Stimulated activated CD4-positive, alpha-beta T cell treated with anti-CD3 and anti-CD28 coated beads, Interleukin-1b, Interleukin-23, amount 100 ng/mL, for 1 hour (primary cell): Measurements from ENCODE around the gene RGS3.

Source experiments
- DNase-seq, 2 donors: peaks; one replicate each; pipeline ENCODE4 v3.0.0-alpha.2; 2020; ENCODE audit warnings: low read depth in 2 of 2

The RGS3 gene

GRCh38 chr9:113618836-113619490 lies 155.4 kb downstream of the RGS3 start:
- DNase-seq: no peak

DNA sequence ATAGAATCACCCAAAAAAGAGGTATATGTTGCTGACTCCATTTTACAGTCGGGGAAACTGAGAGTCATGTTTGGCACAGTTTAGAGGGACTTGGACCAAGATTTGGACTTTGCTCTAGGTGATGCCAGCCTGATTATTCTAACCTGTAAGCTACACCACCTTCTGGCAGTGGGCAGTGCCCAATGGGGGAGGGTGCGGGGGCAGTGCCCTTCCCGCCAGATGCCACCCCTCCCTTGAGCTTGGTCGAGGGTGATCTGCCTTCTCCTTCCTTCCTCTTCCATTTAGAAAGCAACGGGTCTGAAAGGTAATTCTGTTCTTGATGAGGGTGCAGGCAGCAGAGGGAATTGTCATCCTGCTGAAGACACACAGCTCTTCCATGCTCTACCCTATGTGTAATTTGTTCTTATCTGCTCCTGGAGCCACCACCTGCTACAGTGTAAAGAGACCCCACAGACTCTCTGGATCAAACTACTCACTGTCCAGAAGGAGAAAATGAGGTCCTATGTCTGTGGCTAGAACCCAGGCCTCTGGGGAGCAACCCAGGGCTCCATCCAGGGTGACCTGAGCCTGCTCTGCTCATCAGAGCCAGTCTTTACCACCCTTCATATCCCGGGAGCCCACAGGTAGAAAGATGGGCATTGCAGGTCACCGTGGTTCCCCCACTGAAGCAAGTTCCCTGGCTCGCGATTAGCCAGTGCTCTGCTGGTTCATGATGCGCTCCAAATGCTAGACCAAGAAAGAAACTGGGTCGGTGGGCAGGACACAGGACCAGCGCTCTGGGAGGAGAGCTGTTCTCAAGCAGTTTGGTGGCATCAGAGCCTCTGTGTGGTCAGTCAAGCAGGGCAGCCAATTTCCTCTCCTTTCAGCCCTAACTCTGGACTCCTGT lies 156.2 kb downstream of the RGS3 start:
- DNase-seq: no peak

DNA sequence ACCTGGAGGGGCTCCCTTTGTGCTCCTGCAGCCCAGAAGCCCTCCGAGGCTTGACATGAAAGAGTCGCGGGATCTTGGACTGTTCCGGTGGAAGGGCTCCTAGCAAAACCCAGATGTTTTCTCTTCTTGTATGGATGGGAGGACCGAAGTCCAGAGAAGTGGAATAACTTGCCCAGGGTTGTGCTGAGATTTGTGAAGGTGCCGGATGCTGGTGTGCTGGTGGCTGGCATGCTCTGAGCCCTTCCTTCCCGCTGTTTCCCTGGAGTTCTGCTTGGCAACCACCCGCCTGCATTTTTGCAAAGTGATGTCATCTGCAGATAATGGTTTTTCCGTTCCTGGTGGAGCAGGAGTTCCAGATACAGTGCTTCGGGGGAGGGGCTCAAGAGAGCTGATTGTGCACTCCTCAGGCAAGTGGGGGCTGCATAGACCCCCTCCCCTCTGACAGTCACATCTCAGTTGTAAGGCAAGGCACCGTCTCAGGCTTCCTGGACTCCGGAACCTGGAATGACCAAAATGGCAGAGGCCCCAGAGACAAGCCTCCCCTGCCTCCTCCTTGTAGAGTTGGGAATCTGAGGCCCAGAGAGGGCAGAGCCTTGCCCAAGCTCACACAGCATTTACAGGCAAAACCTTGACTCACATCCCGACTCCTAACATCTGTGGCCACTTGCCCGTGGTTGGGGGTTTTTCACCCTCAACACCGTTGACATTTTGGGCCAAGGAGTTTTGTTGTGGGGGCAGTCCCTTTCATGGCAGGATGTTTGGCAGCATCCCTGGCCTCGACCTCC lies 157.0 kb downstream of the RGS3 start:
- no peak for DNase-seq

DNA sequence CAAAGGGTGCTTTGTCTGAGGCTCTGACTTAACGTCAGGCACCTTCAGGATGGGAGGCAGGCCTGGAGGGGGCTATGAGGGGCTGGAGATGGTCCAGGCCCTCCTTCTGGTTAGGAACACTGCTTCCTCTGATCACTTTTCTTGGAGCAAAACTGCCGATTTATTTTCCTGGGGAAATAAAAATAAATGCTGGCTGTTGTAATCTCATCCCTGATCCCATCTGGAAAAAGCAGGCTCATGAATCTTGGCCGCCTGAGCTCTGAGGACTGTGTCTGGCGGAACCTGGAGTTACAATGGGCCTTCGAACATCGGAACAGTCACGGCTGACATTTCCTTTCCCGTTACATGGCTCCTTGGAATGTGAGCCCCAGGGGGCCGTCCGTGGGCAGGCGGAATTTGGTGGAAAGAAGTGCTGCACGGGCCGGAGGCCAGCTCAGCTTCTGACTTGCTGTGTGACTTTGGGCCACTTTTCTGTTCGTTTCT lies 157.8 kb downstream of the RGS3 start:
- DNase-seq: no peak

DNA sequence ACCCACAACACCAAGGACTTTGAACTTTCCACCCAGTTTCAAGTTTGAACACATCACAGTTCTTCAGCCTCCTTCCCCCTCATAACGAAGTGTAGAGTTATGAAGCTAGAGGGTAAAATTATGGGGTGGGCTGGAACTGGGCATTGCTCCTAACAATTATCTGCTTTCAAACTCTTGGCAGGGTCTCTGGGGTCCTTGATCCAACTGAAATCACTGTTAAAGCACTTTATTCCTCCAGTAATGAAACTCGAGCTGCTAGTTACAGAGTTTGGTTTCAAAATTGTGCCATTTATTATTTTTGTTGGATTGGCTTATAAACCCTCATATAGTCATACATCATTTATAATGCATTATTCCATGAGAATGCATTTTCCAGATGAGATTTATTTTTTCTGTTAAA lies 158.5 kb downstream of the RGS3 start:
- no peak for DNase-seq

- peak in 1 of 2 donors; percentile 17 for DNase-seq
These were observed 159.3 kb downstream of the RGS3 start for GRCh38 chr9:113622600-113623400.

DNA sequence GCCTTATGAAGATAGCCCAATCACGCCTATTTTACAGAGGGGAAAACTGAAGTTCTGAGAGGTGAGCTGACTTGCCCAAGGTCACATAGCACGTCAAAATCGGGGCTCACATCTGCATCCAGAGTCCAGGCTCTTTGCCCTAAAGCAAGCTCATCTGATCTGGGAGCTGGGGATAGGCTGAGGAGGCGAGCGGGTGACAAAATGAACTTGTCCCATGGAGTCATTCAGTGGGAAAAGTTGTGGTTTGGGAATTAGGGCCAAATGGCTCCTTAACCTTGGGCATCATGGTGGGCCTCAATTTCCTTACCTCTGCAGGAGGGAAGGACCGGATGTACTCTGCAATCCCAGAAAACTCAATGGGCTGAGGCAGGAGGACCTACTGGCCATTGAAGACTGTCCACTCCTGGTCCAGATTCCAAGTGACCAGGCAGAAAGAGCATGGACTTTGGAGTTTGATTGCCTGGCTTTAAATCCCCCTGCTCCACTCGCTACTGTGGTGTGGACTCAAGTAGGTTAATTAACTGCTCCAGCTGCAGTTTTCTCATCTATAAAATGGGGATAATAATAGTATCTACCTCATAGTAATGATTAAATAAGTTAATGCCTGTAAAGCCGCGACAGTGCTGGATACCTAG lies 160.4 kb downstream of the RGS3 start:
- DNase-seq: no peak

DNA sequence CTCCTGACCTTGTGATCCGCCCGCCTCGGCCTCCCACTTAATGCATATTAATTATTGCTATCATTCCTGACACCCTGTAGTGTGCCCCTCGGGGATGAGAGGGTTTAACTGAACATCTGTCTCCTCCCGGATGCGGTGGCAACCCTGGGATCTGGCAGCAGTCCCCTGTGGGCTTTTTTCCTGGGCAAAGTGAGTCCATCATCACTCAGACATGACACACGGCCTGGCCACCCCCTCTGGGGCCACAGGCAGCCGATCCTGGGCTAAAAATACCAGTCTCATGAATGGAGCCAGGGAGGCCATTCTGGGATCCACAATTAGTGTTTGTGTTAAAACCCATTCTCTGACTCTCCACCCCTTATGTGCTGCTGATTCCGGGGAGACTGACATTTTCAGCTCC lies 161.2 kb downstream of the RGS3 start:
- no peak for DNase-seq

- no peak for DNase-seq
These were observed 162.0 kb downstream of the RGS3 start for GRCh38 chr9:113625486-113625885.

GRCh38 chr9:113626735-113627495 lies 163.4 kb downstream of the RGS3 start:
- no peak for DNase-seq

DNA sequence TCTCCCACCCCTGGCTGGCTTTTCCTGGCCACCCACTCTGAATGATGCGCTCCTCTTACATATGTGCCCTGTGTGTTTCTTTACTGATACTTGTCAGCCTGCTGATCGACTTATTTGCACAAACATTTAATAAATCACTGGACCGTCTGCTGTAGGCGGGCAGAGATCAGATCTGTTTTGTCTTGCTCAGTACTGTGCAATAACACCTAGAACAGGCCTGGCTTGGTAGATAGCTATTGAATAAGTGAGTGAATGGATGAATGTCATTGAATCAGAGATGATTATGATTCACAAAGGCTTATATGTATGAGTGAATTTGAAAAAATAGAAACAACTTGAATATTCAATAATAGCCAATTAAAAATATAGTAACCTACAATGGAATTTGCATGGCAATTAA lies 165.1 kb downstream of the RGS3 start:
- DNase-seq: no peak

- DNase-seq: no peak
These were observed 167.0 kb downstream of the RGS3 start for GRCh38 chr9:113630386-113631136.

DNA sequence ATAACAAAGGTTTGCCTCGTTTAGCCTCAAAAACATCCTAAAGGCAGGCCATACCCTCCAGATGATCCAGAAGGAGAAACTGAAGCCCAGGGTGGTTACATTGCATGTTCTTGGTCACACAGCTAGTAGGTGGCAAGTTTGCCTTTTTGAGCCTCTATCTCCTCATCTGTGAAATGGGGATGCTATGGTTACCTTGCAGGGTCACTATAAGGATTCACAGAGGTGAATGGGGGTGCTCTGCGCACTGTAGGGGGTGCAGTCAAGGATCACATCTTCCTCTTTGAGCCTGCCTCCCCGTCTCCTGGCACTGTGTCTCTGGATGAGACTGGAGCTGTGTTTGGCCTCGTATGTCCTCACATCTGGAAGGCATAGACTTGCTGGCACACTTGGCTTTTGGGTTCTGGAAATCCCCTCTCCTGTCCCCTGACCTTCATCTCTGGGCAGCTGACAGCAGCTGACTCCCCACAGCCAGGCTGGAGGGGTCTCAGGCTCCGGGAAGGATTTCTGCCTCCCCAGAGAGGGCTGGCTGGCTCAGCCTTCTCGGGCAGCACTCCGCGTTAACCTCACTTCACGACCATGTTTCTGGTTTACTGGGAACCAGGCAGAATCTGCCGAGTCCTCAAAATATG lies 167.7 kb downstream of the RGS3 start:
- no peak for DNase-seq

DNA sequence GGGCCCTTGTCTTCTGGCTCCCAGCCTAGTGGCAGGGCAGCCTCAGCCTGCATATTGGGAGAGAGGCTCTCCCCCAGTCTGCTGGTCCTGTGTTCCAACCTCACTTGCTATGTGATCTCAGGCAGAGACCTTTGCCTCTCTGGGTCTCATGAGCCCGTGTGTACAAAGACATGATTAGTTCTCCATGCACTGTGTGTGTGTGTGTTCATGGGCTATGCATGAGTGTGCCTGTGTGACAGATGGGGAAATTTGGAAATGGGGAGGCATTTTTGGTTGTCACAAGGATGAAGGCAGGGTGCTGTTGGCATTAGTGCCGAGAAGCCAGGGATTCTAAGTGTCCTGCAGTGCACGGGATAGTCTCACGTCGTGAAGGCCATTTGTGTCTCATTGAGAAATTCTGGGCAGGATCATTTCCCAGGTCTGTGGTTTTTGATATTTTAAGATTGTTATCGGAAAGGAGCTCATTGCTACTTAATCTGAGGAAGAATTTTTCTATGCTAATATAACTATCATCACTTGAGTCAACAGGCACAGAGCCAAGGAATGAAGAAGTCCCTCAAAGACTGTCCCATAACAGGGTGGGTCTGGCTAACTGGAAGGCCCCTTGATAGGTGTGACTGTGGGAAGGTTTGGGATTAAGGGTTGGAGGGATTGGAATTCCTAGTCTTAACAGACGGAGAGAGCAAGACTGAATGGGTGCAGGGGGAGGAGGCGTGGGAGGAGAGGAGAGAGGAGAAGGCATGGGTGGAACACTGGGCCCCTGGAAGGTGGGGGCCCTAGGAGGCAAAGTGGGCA lies 168.5 kb downstream of the RGS3 start:
- DNase-seq: no peak

DNA sequence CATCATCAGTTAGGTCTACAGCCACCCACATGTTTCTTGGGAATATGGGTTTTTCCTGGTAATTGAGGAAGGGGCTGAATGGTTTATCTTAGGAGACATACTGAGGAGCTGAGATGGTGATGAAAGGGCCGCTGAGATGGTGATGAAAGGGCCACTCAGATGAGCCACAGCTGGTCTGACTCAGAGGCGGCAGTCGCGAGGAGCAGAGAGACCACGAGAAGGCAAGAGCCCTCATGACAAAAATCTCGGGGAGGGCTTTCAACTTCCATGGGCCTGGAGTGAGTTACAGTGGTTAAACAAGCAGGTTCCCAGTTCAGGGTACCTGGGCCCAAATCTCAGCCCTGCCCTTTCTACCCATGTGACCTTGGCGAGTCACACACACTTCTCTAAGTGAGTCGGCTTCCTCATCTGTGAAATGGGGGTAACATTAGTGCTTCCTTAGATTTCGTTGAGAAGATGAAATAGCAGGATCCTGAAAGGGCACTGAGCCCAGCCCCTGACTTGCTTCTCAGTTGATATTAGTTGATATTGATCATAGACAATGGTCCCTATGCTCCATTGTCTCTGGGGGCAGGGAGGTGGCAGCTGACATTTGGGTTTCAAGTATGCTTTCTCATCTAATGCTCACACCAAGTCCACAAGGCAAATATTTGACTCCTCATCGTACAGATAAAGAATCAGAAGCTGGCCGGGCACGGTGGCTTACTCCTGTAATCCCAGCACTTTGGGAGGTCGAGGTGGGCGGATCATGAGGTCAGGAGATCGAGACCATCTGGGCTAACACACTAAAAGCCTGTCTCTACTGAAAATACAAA lies 169.5 kb downstream of the RGS3 start:
- DNase-seq: no peak

GRCh38 chr9:113633782-113634595 lies 170.5 kb downstream of the RGS3 start:
- no peak for DNase-seq
